Astrocyte (in vitro differentiated cells and primary cell): ENCODE data around the gene PTPRO.

Experiments
- CTCF ChIP-seq: IDR thresholded peaks from 2 replicates; pipeline ENCODE4 v1.5.1; 2011; ENCODE audit warnings: low read depth, mild to moderate bottlenecking, inconsistent platforms, low read length, moderate library complexity; ENCODE audit not compliant: insufficient read depth
- EZH2 ChIP-seq: IDR thresholded peaks from 2 replicates; pipeline ENCODE4 v1.6.1; 2012; ENCODE audit warnings: mild to moderate bottlenecking, low read length, inconsistent platforms; ENCODE audit not compliant: insufficient read depth

- no peak for TF ChIP-seq CTCF
- no peak for TF ChIP-seq EZH2
Observed at GRCh38 chr12:15631007-15631715, 308.9 kb downstream of the PTPRO start.
